Fibroblast of skin of left quadriceps (primary cell): ENCODE measurements around the gene ZBTB18.
"Not testable (repeated sequence)": the region's sequence is repeated elsewhere in the genome, so short reads cannot be mapped to it uniquely, and the experiment has no call there.

Experiments
- DNase-seq, 2 experiments: peaks; one replicate each; pipeline ENCODE4 v3.0.0-alpha.2; 2013; ENCODE audit warnings: low read depth in 2 of 2

The ZBTB18 gene

DNA sequence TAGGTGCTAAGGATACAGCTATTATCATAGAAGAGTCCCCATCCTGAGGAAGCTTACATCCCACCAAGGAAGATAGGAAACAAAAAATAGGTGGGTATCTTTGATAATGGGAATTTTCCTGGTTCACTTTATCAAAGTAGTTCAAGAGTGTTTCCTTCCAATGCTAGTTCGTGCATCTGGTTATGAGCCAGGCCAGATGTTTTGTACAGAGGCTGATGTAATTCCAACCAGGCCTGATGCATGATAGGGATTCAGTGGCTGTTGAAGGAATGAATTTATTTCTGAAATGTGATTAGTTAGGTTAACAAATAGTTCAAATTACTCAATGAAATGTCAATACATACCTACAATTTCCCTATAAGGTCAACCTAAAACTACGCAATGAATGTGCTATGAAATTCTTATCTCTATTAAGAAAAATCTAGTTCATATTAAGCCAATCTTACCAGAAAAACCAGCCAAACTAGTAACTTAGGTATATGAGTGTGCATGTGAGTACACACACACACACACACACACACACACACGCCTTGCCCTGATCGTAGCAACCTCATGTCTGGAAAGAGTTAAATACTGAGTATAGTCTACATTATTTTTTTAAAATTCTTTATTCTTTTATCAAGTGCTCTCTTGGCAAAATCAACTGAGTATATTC, 9.5 kb upstream of the ZBTB18 start:
- no peak for DNase-seq

DNA sequence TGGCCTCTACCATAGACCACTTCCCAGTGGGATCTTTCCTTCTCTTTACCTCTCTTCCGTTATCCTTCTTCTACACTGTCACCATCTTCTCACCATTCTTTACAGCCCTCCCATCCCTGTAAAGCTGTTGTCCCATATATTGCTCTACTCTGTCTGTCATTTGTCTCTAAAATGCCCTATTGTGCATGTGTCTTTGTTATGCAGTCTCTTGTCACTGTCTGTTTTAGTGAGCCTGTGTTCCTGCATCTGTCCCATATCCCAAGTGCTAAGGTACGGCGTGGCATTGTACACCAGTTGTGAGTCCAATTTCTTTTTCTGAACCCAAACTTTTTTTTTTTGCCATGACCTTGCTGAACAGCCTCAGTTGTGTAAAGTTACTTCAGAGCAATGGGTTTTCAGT, 8.8 kb upstream of the ZBTB18 start:
- DNase-seq = no peak

DNA sequence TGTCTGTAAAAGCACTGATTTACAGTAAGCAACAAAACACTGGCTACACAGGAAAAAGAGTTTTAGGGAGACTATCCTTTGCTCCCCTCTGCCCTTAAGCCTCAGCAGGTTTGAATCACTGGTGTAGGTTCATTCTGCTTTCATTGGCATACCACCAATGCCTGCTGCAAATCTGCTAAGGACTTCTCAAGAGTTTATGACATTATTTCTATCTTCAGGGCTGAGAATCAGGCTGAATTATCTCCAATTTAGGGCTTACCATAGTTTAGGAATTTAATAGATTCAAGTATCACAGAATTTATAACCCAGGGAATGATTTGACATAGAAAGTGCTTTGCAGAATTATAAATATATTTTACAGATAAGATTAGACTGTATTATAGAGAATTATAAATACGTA, 6.7 kb upstream of the ZBTB18 start:
- DNase-seq = no peak

DNA sequence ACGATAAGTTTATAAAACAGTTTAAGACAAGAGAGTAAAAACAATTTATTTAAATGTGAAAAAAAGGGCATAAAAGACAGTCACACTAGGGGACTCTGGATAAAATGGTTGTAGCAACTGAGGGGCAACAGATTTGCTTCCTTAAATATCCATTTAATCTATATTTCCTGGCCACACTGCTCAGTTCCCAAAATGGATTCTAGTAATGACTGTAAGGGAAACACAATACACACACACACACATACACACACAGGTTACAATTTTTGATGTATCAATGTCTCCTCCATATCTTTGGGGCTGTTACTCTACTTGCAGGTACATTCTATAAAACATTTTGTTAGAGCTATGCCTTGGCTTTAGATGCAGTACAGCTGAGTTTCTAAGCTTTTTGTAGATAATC, 4.8 kb upstream of the ZBTB18 start:
- not testable (repeated sequence) for DNase-seq

DNA sequence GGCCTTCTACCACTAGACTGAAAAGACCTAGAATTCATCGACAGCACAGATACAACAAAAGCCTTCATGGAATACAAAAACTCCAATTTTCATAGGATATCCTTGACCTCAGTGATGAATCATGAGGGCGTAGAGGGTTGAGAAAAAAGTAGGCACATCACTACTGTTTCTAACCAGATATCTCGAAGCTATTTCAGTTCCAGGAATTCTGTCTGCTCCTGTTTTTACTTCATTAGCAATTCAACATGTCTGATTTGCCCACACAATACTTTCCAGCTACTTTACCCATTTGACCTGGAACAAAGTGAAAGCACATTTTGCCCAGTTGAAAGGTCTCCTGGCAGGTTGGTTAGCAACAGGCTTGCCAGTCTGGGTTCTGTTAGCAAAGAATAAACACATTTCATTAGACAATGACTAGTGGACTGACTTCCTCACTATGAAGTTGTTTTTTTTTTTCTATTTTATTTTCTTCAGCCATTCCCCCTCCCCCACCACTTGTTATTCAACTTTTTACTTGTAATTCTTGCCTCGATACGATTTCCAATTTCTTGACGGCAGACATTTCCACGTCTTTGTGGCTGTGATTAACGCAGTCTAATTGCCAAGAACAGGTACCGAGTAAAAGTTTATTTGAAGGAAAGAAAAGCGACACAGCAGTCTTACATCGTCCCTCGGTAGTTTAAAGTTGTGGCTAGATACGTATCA, 4.0 kb upstream of the ZBTB18 start:
- DNase-seq = no peak

DNA sequence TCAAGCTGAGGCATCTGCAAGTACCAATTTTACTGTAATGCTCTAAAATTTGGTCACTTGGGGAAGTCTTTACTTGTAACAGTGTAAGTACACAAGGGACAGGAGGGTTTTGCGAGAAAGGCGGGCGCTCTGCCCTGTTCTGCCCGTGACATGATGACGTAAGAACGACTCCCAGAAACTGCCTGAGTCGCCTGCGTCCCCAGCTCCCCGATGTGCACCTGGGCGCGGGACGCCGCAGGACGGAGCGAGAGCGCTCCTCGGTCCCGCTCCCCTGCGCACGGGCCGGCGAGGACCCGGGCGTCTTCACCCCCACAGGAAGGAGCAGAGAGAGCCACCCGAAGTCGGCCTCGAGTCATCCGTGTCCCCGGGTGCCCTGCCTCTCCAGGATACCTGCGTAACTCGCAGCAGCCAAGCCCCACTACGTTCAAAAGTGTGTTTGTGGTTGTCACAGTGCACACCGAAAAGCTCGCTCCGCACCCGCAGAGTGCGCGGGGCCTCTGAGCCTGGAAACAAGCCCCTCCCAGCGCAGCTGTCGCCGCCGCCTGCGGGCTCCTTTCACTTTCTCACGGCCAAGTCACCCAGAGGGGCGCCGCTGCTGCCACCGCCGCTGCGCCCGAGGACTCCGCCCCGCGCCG, 3.3 kb upstream of the ZBTB18 start:
- no peak for DNase-seq

DNA sequence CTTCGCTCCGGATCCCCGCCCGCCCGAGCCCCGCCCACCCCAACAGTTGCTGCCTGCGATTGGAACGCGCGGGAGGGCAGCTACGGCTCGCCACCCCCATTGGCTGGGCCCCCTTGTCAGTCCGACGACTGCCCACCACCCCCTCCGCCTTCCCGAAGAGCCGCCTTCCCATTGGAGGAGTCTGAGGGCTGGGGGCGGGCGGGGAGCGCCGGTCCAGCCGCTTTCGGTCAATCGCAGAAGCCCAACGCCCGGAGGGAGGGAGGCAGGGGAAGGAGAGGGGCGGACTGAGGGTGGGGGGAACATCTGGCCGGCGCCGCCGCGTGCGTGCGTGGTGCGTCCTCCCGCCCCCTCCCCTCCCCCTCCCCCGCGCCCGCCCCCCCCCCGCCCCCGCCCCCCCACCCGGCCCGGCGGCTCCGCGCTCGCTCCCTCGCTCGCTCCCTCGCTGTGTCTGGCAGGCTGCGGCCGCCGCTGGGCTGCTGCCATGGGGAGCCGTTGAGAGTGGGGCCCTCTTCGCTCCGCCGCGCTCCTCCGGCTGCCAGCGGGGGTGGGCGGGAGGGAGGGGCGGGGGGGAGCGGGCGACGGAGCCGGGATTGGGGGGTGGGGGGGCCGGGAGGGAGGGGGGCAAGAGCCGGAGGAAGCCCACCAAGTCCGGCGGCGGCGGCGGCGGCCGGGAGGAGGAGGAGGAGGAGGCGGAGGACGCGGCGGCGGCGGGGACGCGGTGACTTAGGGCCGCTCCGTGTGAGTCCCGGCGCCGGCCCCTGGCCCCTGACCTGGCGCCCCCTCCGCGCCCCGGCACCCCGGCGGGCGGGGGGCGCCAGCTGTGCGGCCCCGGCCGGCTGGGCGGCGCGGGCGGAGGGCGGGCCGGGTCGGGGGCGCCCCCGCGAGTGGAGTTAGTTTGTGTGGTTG, 2.6 kb upstream of the ZBTB18 start:
- peak; percentile 99 for DNase-seq

DNA sequence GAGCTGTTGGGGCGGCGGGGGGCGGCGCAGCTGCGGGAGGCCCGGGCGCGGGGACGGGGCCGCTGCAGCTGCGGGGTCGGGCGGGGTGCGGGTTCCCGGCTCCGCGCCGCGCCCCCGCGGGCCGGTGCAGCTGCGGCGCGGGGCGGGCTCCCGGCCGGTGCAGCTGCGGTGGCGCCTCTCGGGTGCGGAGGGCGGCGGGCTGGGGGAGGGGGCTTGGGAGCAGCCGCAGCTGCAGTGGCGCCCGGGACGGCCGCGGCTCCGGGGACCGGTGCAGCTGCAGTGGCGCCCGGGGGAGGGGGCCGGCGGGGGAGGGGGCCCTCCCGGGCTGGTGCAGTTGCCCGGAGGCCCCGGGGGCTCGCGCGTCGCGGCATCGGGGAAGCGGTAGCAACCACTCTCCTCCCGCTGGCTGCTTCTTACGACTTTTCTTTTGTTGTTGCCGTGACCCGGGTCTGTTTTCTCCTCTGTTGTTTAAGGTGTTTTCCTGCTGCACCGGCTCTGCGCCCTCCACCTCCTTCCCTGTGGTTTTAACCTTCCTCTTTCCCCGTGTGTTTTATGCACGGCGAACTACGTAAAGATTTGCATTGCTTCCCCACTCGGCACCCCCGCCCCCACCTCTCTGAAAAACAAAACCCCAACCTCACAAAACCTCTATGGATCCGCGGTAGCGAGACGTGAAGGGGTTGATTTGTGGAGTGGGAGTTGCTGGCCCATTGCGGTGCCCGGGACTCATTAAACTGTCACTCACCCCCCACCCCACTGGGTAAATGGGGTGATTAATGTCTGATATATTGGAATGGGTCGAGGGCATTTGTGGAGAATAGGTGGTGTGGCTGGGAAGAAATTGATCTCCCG, 1.7 kb upstream of the ZBTB18 start:
- no peak for DNase-seq

DNA sequence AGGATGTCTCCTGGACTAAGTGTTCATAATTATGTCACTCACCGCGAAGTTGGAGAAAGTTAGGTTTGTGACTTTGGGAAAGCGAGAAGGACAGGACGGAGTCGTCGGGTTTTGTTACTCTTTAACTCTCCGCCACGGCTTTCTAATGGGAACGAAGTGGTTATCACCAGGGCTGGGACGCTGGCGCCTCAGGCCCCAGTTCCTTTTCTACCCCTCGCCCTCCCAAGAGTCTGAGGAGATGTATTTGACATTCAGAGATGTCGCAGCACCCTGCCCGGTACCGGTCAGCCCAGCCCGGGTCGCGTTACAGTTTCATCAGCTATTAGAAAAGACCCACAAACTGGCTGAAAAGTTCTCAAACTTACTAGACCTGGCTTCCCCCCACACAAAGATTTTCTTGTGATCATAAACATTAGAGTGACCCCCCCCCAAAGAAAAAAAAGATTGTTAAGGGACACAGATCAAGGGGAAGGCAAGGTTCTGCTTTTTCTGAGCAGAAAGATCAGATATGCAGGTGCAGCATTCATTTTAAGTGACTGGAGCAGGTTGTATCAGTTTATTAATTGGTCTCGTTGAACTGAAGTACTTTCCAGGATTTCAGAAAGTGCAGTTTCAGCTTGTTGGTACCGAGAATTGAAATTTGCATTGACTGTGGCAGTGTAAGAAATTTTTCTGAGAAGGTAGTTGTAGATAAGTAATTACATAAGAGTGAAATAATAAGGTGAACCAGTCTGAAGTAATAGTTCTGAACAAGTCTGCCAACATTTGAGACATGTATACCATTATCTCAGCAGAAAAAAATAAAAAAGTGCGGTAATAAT, 859 bp upstream of the ZBTB18 start:
- DNase-seq = no peak

DNA sequence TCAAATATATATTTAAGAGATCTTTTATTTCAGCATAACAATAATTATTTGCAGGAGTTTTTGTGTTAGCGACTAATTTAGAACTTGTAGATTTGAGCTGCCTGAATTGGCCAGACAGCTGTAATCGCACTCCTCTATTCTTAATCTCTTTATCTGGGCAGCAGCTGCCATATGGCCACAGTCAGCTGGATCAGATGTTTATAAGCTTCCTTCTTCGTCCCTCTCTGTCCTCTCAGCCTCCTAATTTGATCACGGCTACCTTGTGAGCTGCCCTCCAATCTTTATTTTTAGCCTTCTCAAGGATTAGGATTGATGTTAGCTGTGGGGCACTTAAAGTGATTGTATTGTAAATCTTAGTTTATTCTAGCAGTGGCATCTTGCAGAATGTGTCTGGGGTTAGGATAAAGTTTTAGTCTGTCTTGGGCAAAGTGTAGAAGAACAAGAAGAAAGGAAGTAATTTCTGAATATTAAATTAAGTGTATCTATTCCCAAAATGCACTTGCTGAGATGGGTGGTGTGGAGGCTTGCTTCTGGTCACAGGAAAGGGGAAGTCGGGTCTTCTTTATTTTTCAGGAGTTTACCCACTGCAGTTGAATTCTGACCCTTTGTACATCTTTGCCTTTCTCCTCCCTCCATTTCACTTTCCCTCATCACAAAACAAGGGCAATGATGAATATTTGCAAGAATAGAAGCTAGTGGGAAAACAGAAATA, 1.1 kb downstream of the ZBTB18 start:
- DNase-seq = no peak

DNA sequence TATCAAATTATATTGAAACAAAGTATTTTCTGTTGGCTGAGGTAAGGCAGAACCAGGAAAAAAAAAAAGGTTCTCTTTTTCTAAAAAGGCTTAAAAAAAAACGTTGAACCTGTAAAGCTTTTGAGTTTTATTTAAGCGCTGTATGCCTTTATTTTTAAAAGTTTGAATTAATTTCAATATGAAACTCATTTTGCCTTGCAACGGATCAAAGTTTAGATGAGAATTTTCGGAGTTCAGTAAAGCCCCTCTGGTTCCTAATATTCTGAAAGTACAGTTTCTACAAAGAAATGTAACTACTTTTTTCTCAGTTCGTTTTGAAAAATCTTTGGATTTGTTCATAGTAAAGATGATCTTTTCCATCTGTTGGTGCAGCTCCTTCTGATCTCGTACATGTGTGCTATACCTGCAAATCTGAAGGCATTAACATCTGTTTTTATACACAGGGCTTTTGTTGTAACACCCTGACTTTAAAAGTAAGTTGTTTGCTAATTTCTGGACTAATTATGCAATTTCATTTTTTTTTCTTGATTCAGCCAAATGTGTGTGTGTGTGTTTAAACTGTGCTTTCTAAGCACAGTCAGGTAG, 1.7 kb downstream of the ZBTB18 start:
- no peak for DNase-seq

DNA sequence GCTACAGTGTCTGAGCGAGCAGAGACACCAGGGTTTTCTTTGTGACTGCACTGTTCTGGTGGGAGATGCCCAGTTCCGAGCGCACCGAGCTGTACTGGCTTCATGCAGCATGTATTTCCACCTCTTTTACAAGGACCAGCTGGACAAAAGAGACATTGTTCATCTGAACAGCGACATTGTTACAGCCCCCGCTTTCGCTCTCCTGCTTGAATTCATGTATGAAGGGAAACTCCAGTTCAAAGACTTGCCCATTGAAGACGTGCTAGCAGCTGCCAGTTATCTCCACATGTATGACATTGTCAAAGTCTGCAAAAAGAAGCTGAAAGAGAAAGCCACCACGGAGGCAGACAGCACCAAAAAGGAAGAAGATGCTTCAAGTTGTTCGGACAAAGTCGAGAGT, 2.7 kb downstream of the ZBTB18 start:
- DNase-seq = no peak

DNA sequence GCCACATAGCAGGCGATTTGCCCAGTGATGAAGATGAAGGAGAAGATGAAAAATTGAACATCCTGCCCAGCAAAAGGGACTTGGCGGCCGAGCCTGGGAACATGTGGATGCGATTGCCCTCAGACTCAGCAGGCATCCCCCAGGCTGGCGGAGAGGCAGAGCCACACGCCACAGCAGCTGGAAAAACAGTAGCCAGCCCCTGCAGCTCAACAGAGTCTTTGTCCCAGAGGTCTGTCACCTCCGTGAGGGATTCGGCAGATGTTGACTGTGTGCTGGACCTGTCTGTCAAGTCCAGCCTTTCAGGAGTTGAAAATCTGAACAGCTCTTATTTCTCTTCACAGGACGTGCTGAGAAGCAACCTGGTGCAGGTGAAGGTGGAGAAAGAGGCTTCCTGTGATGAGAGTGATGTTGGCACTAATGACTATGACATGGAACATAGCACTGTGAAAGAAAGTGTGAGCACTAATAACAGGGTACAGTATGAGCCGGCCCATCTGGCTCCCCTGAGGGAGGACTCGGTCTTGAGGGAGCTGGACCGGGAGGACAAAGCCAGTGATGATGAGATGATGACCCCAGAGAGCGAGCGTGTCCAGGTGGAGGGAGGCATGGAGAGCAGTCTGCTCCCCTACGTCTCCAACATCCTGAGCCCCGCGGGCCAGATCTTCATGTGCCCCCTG, 3.3 kb downstream of the ZBTB18 start:
- DNase-seq = no peak

DNA sequence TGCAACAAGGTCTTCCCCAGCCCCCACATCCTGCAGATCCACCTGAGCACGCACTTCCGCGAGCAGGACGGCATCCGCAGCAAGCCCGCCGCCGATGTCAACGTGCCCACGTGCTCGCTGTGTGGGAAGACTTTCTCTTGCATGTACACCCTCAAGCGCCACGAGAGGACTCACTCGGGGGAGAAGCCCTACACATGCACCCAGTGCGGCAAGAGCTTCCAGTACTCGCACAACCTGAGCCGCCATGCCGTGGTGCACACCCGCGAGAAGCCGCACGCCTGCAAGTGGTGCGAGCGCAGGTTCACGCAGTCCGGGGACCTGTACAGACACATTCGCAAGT, 3.8 kb downstream of the ZBTB18 start:
- no peak for DNase-seq

DNA sequence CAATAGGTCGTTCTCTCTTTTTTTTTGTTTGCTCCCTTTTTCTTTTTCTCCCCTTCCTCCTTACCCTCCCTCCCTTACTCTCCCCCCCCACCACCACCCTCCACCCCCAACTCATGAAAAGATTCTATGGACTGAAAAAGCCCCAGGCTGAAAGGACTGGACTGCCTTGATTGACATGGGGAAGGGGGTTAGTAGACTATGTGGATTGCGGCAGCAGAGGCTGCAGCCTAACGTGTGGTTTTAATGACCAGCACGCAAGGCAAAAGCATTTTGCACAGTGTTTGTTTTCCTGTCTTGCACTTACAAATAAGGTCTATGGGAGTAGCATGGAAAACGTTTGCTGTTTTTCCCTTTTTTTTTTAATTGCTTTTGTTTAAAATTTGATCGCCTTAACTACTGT, 5.5 kb downstream of the ZBTB18 start:
- no peak for DNase-seq

DNA sequence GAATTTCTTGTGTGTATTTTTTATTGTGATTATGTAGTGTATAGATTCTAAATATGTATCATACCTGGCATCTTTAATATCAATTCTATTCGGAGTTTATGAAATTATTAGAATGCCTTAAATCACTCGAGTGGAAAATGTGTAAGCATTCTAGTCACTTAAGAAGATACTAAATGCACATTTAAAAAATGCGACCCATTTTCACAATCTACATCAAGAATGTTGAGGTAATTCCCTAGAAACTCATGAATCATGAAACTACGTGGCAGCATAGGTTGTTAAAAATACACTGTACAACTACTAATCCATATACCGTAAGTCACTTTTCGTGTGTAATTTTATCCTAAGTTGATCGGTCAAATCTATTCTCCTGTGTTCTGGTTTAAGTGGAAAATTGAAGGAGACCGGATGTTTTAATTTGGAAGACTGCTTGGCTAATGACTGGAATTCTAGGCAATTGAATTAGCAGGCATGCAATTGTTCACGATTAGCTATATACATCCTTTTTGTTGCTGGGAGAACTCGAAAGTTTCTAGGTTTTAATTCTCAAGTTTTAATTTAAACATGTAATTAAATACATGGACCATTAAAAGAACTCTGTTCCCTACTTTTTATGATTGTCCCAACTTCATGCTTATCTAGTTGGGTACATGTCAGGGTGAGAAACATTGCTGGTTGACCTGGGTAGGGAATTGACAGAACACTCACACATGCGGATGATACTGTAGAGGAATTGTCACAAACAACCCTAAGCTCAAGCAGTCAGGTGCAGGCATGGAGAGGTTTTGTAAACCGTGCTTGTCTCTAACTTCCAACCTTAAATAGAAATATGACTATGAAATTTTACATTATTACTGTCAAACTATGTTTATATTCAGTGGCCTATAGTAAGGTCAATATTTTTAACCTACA, 6.6 kb downstream of the ZBTB18 start:
- DNase-seq = no peak

DNA sequence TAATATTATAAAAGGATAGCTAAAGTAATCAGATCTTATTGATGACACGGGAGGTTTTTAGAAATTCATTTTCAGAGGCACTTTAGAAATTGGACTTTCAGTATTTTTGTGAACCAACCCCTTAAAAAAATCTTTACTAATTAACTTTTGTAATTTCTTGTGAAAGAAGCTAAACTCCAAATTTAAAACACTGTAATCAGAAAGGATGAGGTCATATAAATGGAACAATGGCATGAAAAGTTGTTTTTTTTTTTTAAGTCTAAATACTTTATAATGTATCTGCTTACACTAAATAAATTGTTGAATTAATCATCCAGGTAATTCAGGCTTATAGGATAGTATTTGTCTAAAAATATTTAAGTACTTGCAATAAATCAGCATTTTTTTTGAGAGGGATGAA, 9.0 kb downstream of the ZBTB18 start:
- DNase-seq = no peak

DNA sequence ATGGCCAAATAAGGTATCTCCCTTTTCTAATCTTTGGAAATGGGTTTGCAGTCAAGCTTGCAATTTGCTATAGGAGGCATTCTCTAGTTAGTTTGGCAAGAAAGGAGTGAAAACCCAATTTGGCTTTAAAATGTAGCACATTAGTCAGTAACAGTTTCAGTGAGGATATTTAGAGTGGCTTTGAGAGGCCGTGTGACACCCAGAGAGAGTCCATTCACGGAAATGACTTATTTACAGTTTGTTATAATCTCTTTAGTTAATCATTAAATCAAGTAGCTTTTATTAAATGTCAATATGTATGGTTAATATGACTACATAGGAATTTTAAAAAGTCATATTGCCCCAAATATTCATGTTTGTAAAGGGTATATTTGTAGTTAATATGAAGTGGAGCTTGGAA, 9.6 kb downstream of the ZBTB18 start:
- no peak for DNase-seq
